Caco-2 (cell line): ENCODE measurements around the gene MAVS. TPM values are rescaled to one million over a fixed set of nuclear protein-coding genes. Genes with fewer than 3 reads are reported as not detected.
A peak's percentile ranks its signal among the peaks of the same experiment; 100 is the strongest.

ENCODE experiments used
- BruUV-seq: library from RNA; stranded (reverse); fragments of 400-500 nt; replicated peaks from 2 replicates; lab custom pipeline; 2021; lab: Mats Ljungman, UMichigan
- CTCF ChIA-PET: fragments of 300-600 bp; sonication (Branson Sonifier 250); formaldehyde crosslinking; loops from one replicate; lab custom pipeline; 2022; ENCODE audit warnings: antibody characterized with exemption; lab: Charles Lee
- POLR2A ChIA-PET: fragments of 300-600 bp; sonication (Branson Sonifier 250); formaldehyde crosslinking; loops from one replicate; lab custom pipeline; 2022; ENCODE audit warnings: antibody characterized with exemption; lab: Charles Lee
- DNase-seq, 2 experiments: peaks; one replicate each; pipeline versions ENCODE4 v3.0.0 to v3.0.0-alpha.2; 2020 to 2022
- H3K27me3 ChIP-seq: replicated peaks from 2 replicates; pipeline ENCODE4 v1.6.0; 2011; ENCODE audit warnings: low read length; ENCODE audit not compliant: control insufficient read depth, insufficient read depth
- H3K36me3 ChIP-seq: 2 replicates; pipeline ENCODE4 v1.5.1; 2011; ENCODE audit warnings: low read length; ENCODE audit not compliant: control insufficient read depth, insufficient read depth
- H3K4me1 ChIP-seq: fragments of 250-450 bp; sonication (Bioruptor Pico); 2 replicates; pipeline ENCODE4 v1.5.1; 2020; ENCODE audit warnings: mild to moderate bottlenecking
- H3K4me3 ChIP-seq: 2 replicates; pipeline ENCODE4 v1.5.1; 2011; ENCODE audit warnings: low read depth, mild to moderate bottlenecking, control low read depth, low read length
- H3K9me3 ChIP-seq: fragments of 250-450 bp; sonication (Bioruptor Pico); 2 replicates; pipeline ENCODE4 v1.5.1; 2020; ENCODE audit warnings: mild to moderate bottlenecking, moderate library complexity
- H3K27ac Mint-ChIP-seq: one replicate; pipeline ENCODE4 v1.8.0; 2022; ENCODE audit warnings: mixed read lengths; ENCODE audit not compliant: unreplicated experiment
- H3K27me3 Mint-ChIP-seq: one replicate; pipeline ENCODE4 v1.8.0; 2022; ENCODE audit warnings: mixed read lengths; ENCODE audit not compliant: insufficient read depth, unreplicated experiment
- H3K36me3 Mint-ChIP-seq: one replicate; pipeline ENCODE4 v1.8.0; 2022; ENCODE audit warnings: mild to moderate bottlenecking, mixed read lengths; ENCODE audit not compliant: insufficient read depth, unreplicated experiment
- H3K4me1 Mint-ChIP-seq: one replicate; pipeline ENCODE4 v1.8.0; 2022; ENCODE audit warnings: low read depth, mixed read lengths; ENCODE audit not compliant: unreplicated experiment
- H3K4me3 Mint-ChIP-seq: one replicate; pipeline ENCODE4 v1.8.0; 2022; ENCODE audit warnings: mild to moderate bottlenecking, moderate library complexity, mixed read lengths; ENCODE audit not compliant: unreplicated experiment
- H3K9me3 Mint-ChIP-seq: one replicate; pipeline ENCODE4 v1.8.0; 2022; ENCODE audit warnings: mixed read lengths; ENCODE audit not compliant: unreplicated experiment
- intact Hi-C: fragments of 100-400 bp; cut with micrococcal nuclease; formaldehyde crosslinking; loops from one replicate; pipeline ENCODE4 v1.10.0; 2022; ENCODE audit not compliant: unreplicated experiment
- total RNA-seq: library from RNA; stranded (reverse); gene quantifications from 2 replicates; pipeline ENCODE4 v1.2.3, GENCODE V29; 2022
- TF ChIP-seq, protein P1 (sequence below), 2 experiments: fragments of 200-600 bp in 1 of 2; IDR thresholded peaks; 1 replicate in 1 of 2; 2 replicates in 1 of 2; pipeline versions ENCODE4 v1.5.1 to v1.8.0; 2011 to 2022; ENCODE audit warnings: antibody characterized with exemption in 1 of 2, control low read depth in 1 of 2, inconsistent platforms in 1 of 2, low read depth in 1 of 2, low read length in 1 of 2, mild to moderate bottlenecking in 1 of 2, moderate library complexity in 1 of 2; ENCODE audit not compliant: insufficient read depth in 1 of 2, severe bottlenecking in 1 of 2, unreplicated experiment in 1 of 2

The MAVS gene
- total RNA-seq, 1 experiment from 2014 or later: 56.4 TPM

DNA sequence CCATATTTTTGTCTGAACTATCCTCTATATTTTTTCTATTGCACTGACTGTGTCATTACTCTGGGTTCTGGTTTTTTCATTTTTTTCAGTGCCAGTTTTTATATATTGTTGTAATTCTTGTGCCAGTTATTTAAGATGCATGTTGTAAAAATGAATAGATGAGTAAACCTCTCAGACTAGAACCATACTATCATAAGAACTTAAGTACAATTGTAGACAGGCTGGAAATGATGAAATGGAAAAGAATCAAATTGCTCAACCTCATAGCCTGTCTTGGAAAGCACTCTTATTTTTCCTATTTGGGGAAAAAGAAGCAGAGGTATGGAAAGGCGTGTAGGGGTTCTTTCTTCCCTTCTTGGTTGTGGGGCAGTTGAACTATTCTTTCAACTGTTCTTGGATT is 72.7 kb downstream of the MAVS start:
- DNase-seq: no peak
- peaks cover 90% of the 10 kb centered on the region for H3K36me3 Mint-ChIP-seq
- Histone ChIP-seq H3K27me3 (no peaks in the 10 kb centered on the region), H3K4me3 (no peak overlapping the region), H3K9me3 (no peaks in the 10 kb centered on the region), H3K36me3 (peaks cover 3% of the 10 kb centered on the region), H3K4me1 (no peaks in the 10 kb centered on the region)
- BruUV-seq: no TSS peak
- peaks cover 8% of the 10 kb centered on the region for H3K4me1 Mint-ChIP-seq
- TF ChIP-seq, protein P1, sequence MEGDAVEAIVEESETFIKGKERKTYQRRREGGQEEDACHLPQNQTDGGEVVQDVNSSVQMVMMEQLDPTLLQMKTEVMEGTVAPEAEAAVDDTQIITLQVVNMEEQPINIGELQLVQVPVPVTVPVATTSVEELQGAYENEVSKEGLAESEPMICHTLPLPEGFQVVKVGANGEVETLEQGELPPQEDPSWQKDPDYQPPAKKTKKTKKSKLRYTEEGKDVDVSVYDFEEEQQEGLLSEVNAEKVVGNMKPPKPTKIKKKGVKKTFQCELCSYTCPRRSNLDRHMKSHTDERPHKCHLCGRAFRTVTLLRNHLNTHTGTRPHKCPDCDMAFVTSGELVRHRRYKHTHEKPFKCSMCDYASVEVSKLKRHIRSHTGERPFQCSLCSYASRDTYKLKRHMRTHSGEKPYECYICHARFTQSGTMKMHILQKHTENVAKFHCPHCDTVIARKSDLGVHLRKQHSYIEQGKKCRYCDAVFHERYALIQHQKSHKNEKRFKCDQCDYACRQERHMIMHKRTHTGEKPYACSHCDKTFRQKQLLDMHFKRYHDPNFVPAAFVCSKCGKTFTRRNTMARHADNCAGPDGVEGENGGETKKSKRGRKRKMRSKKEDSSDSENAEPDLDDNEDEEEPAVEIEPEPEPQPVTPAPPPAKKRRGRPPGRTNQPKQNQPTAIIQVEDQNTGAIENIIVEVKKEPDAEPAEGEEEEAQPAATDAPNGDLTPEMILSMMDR (IDR thresholded peaks at IDR 0.05; ENCODE audit: insufficient read depth in 1 of 2, low read depth in 1 of 2, low read length in 1 of 2, severe bottlenecking in 1 of 2, unreplicated experiment in 1 of 2): no peak
- intact Hi-C loops: no loop called here
- no peak overlapping the region for H3K27ac Mint-ChIP-seq
- no peaks in the 10 kb centered on the region for H3K9me3 Mint-ChIP-seq
- ChIA-PET POLR2A (no interaction called here), CTCF (no interaction called here)
- H3K27me3 Mint-ChIP-seq: no peaks in the 10 kb centered on the region
- H3K4me3 Mint-ChIP-seq: no peak overlapping the region

DNA sequence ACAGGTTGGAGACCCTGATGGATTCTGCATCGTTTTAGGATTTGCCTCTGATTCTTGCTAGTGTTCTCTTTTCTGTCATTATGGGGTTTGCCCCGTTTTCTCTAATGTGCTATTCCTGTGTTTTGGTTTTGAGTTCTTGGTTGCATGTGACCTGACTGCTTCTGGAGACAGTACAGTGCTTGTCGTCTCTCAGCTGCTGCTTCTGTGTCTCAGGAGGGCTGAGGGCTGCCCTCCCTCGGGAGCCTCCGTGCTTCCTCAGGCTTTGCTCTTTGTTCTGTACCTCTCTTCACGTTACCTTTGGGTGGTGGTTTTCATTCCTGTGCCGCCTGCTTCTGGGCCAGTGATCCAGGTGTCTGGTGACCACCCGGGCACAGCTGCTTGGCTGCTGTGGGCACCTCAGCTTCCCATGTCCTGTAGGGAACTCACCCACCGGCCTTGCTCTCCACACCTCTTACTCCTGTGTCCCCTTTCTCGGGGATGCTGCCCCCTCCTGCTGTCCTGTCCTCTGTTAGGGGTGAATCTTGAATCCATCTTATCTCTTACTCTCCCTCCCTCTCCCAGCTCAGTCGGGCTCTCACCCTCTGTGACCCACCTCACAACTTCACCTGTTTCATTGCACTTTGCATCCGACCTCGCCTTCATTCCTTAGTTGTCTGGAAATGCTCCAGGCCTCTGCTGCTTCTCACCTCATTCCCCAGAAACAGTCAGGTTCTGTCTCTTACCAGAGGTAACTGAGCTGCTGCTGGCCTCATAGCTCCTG is 75.8 kb downstream of the MAVS start:
- Histone ChIP-seq H3K36me3 (peaks cover 4% of the 10 kb centered on the region), H3K4me1 (0 out of 2 replicates have a peak, but pooled peaks cover 3% of the 10 kb centered on the region), H3K27me3 (no peaks in the 10 kb centered on the region), H3K9me3 (no peaks in the 10 kb centered on the region), H3K4me3 (no peak overlapping the region)
- ChIA-PET CTCF (interaction anchor here (0.6 kb wide), 1 partner anchor 606 kb away, joined by 5 read pairs; no protein-coding TSS in a partner anchor), POLR2A (interaction anchor here (0.5 kb wide), 2 partner anchors 29 to 33 kb away, joined by 3 to 6 read pairs; partner anchors contain the start of gene PANK2)
- no TSS peak for BruUV-seq
- Mint-ChIP-seq H3K36me3 (peaks cover 90% of the 10 kb centered on the region), H3K27me3 (no peaks in the 10 kb centered on the region), H3K4me1 (peaks cover 22% of the 10 kb centered on the region), H3K9me3 (no peaks in the 10 kb centered on the region), H3K27ac (peak overlapping the region; percentile 13), H3K4me3 (no peak overlapping the region)
- TF ChIP-seq, protein P1 (IDR thresholded peaks at IDR 0.05; ENCODE audit: insufficient read depth in 1 of 2, low read depth in 1 of 2, low read length in 1 of 2, severe bottlenecking in 1 of 2, unreplicated experiment in 1 of 2): no peak
- intact Hi-C loops: no loop called here
- no peak for DNase-seq

DNA sequence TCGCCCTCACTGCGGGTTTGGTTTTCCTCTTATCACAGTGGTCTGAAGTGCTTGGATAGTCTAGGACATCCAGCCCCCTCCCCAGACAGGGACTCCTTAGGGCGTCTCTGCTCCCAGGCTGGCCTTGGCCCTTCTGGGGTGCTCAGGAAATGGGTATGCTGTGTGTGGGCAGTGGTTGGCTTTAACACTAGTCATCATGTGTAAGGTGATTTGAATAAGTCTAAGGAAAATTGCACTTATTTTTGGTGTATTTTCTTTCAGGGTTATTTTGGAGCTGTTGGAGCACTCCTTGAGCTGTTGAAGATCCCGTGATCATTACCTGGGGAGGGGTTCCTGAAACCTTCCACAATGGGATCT is 76.3 kb downstream of the MAVS start:
- Histone ChIP-seq H3K4me1 (0 out of 2 replicates have a peak, but pooled peaks cover 3% of the 10 kb centered on the region), H3K36me3 (peaks cover 4% of the 10 kb centered on the region), H3K4me3 (no peak overlapping the region), H3K9me3 (no peaks in the 10 kb centered on the region), H3K27me3 (no peaks in the 10 kb centered on the region)
- Mint-ChIP-seq H3K4me1 (peaks cover 22% of the 10 kb centered on the region), H3K27me3 (no peaks in the 10 kb centered on the region), H3K27ac (no peak overlapping the region), H3K4me3 (no peak overlapping the region), H3K9me3 (no peaks in the 10 kb centered on the region), H3K36me3 (peaks cover 92% of the 10 kb centered on the region)
- BruUV-seq: no TSS peak
- intact Hi-C loops: no loop called here
- TF ChIP-seq, protein P1 (IDR thresholded peaks at IDR 0.05; ENCODE audit: insufficient read depth in 1 of 2, low read depth in 1 of 2, low read length in 1 of 2, severe bottlenecking in 1 of 2, unreplicated experiment in 1 of 2): no peak
- DNase-seq: no peak
- ChIA-PET POLR2A (interaction anchor here (0.5 kb wide), 1 partner anchor 29 kb away, joined by 3 read pairs; no protein-coding TSS in a partner anchor), CTCF (interaction anchor here (0.6 kb wide), 1 partner anchor 606 kb away, joined by 5 read pairs; no protein-coding TSS in a partner anchor)
